K562 treated with DMSO at 1 percent for 24 hours (cell line): Measurements from ENCODE around the gene OSBPL6. TPM values are rescaled to one million over a fixed set of nuclear protein-coding genes. Genes with fewer than 3 reads are reported as not detected.

Source experiments
- total RNA-seq: library from RNA; unstranded; fragments of 300-600 nt; gene quantifications from 2 replicates; pipeline ENCODE4 v1.2.3, GENCODE V29; 2022; ENCODE audit warnings: low read depth; ENCODE audit not compliant: insufficient read depth

Gene OSBPL6
- total RNA-seq, result 5.9 and 7.3 TPM in 2 replicates

GRCh38 chr2:178193823-178194599 lies at the start of gene OSBPL6:
Gene OSBPL6 (plus strand): TSS chr2:178194512. CDS start chr2:178306185, 111,673 bp downstream.

GRCh38 chr2:178450774-178451525 lies 256.6 kb downstream of the OSBPL6 start, which contains the start of the genes PJVK and PRKRA:
Gene PJVK (plus strand): TSS chr2:178451378. CDS start chr2:178453410, 2,032 bp downstream.
Gene PRKRA (minus strand): TSS chr2:178451175. CDS start chr2:178451030, 145 bp downstream.

Other genes with a start within 250 kb of the OSBPL6 start
- 2.1 and 3.2 TPM in 2 replicates for gene PDE11A, start 121.7 kb upstream of the OSBPL6 start, total RNA-seq
- 9.6 and 12.9 TPM in 2 replicates for gene RBM45, start 82.1 kb upstream of the OSBPL6 start, total RNA-seq